HG02571 (cell line): ENCODE results near the gene LGR6.

Experiments used
- ATAC-seq: cut with Tn5 transposase; IDR thresholded peaks from one replicate; pipeline ENCODE4 v1.9.1; 2021; ENCODE audit warnings: mild to moderate bottlenecking, moderate library complexity; ENCODE audit not compliant: unreplicated experiment

Gene LGR6

GRCh38 chr1:202197653-202198365 lies 4.2 kb downstream of the LGR6 start:
- no peak for ATAC-seq

- ATAC-seq, result no peak
These were observed 4.7 kb downstream of the LGR6 start for GRCh38 chr1:202198366-202198724.

- no peak for ATAC-seq
These were observed 5.7 kb downstream of the LGR6 start for GRCh38 chr1:202199040-202199889.

GRCh38 chr1:202200112-202200548 lies 6.5 kb downstream of the LGR6 start:
- no peak for ATAC-seq

GRCh38 chr1:202200669-202201068 lies 7.1 kb downstream of the LGR6 start:
- no peak for ATAC-seq

GRCh38 chr1:202201266-202201665 lies 7.7 kb downstream of the LGR6 start:
- no peak for ATAC-seq

- no peak for ATAC-seq
These were observed 8.4 kb downstream of the LGR6 start for GRCh38 chr1:202201971-202202370.

- no peak for ATAC-seq
These were observed 9.0 kb downstream of the LGR6 start for GRCh38 chr1:202202500-202203168.

- ATAC-seq, result no peak
These were observed 9.8 kb downstream of the LGR6 start for GRCh38 chr1:202203238-202204039.

- ATAC-seq, result no peak
These were observed 10.5 kb downstream of the LGR6 start for GRCh38 chr1:202204065-202204464.

- no peak for ATAC-seq
These were observed 12.1 kb downstream of the LGR6 start for GRCh38 chr1:202205523-202206190.

GRCh38 chr1:202207292-202207691 lies 13.7 kb downstream of the LGR6 start:
- ATAC-seq, result no peak

- no peak for ATAC-seq
These were observed 14.8 kb downstream of the LGR6 start for GRCh38 chr1:202208351-202208857.

GRCh38 chr1:202210385-202210784 lies 16.8 kb downstream of the LGR6 start:
- no peak for ATAC-seq

GRCh38 chr1:202210969-202211368 lies 17.4 kb downstream of the LGR6 start:
- ATAC-seq, result no peak

GRCh38 chr1:202212787-202213186 lies 19.2 kb downstream of the LGR6 start:
- no peak for ATAC-seq

GRCh38 chr1:202213361-202214088 lies 19.9 kb downstream of the LGR6 start:
- ATAC-seq, result no peak

- no peak for ATAC-seq
These were observed 20.7 kb downstream of the LGR6 start for GRCh38 chr1:202214089-202214843.
